Measurements from ENCODE around the gene GSK3B. TPM values are rescaled to one million over a fixed set of nuclear protein-coding genes. Genes with fewer than 3 reads are reported as not detected.

GSK3B gene
- total and polyA plus RNA-seq, 2 donors (not counting 1 experiment from before 2014, with no cell fraction given): 12.3 to 33.3 TPM

DNA sequence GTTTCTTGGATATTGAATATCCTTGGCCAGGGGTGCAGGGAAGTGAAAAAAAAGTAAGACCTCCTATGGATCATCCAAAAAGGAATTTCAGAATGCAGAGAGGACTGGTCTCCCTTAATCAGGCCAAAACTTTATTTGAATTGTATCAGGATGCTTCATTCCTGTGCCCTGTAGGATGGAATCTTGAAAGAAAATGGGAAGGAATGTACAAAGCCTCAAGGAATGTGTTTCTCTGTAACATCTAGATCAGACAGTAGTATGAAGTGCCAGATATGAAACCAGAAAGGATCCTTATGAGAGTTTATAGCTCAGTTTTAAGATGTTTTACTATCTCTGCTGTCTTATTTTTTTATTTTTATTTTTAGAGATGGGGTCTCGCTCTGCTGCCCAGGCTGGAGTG lies 6.5 kb upstream of the GSK3B start:
- Mint-ChIP-seq H3K4me1 (peaks cover 26% of the 10 kb centered on the region), H3K27ac (no peak overlapping the region), H3K27me3 (no peaks in the 10 kb centered on the region), H3K9me3 (ENCODE audit: insufficient read depth) (no peaks in the 10 kb centered on the region), H3K4me3 (no peak overlapping the region)
- Histone ChIP-seq H4K20me1 (ENCODE audit: control insufficient read depth, insufficient read depth, low read length, poor library complexity, severe bottlenecking) (no peaks in the 10 kb centered on the region), H3K27ac (ENCODE audit: low read length in 2 of 2) (no peak overlapping the region), H3K4me3 (ENCODE audit: control extremely low read depth in 1 of 5, extremely low read depth in 1 of 5, insufficient read depth in 1 of 5, low read depth in 2 of 5, low read length in 4 of 5) (no peak overlapping the region), H3K9ac (ENCODE audit: low read length) (no peak overlapping the region), H2AFZ (ENCODE audit: insufficient read depth, low read depth, low read length, poor library complexity, severe bottlenecking) (no peak overlapping the region), H3K27me3 (replicated peaks in 1 of 4; ENCODE audit: control extremely low read depth in 1 of 4, control insufficient read depth in 3 of 4, insufficient read depth in 4 of 4, low read length in 3 of 4) (no peaks in the 10 kb centered on the region), H3K4me2 (replicated peaks; ENCODE audit: low read depth, low read length, poor library complexity, severe bottlenecking) (no peak overlapping the region), H3K79me2 (ENCODE audit: control insufficient read depth, insufficient read depth, low read length) (peaks cover 40% of the 10 kb centered on the region), H3K9me3 (ENCODE audit: control extremely low read depth in 1 of 3, control insufficient read depth in 2 of 3, insufficient read depth in 1 of 3, low read length in 2 of 3) (no peaks in the 10 kb centered on the region), H3K36me3 (replicated peaks in 1 of 2; ENCODE audit: control extremely low read depth in 1 of 2, control insufficient read depth in 1 of 2, extremely low read depth in 1 of 2, insufficient read depth in 2 of 2, low read length in 1 of 2) (no peaks in the 10 kb centered on the region), H3K4me1 (ENCODE audit: control insufficient read depth in 2 of 2, insufficient read depth in 2 of 2, low read length in 2 of 2) (peaks cover 7 to 11% of the 10 kb centered on the region in 2 donors)
- no peak for TF ChIP-seq EZH2 (IDR thresholded peaks at IDR 0.05; ENCODE audit: borderline replicate concordance, insufficient read depth, low read depth, low read length, poor library complexity, severe bottlenecking)
- TF ChIP-seq, protein P1, sequence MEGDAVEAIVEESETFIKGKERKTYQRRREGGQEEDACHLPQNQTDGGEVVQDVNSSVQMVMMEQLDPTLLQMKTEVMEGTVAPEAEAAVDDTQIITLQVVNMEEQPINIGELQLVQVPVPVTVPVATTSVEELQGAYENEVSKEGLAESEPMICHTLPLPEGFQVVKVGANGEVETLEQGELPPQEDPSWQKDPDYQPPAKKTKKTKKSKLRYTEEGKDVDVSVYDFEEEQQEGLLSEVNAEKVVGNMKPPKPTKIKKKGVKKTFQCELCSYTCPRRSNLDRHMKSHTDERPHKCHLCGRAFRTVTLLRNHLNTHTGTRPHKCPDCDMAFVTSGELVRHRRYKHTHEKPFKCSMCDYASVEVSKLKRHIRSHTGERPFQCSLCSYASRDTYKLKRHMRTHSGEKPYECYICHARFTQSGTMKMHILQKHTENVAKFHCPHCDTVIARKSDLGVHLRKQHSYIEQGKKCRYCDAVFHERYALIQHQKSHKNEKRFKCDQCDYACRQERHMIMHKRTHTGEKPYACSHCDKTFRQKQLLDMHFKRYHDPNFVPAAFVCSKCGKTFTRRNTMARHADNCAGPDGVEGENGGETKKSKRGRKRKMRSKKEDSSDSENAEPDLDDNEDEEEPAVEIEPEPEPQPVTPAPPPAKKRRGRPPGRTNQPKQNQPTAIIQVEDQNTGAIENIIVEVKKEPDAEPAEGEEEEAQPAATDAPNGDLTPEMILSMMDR (IDR thresholded peaks at IDR 0.05): no peak
- WGBS (ENCODE audit: insufficient coverage): no CpG with 5 or more reads among the region's 1 CpG
- ATAC-seq (ENCODE audit: low read depth): no peak
- DNase-seq: no peak
- intact Hi-C loops (cut with micrococcal nuclease): no loop called here
- POLR2A ChIA-PET: no interaction called here
- CTCF ChIA-PET: no interaction called here

DNA sequence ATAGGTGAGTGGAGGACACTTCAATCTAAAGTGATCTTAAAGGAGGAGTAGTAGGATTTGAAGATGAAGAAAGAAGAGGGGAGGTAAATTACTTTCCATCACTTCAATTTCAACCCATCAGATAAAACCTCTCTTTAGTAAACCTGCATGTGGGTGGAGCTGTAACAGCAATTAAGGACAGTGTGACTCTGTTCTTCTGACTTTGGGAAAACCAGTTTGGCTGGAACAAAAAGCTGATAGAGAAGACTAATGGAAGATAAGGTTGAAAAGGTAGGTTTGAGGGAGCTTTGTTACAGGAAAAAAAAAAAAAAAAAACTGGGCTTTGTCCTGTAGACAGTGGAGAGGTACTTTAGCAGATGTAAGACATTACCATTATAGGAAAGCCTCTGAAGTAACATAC lies 4.5 kb upstream of the GSK3B start:
- Mint-ChIP-seq H3K27ac (no peak overlapping the region), H3K4me1 (peaks cover 27% of the 10 kb centered on the region), H3K27me3 (no peaks in the 10 kb centered on the region), H3K4me3 (no peak overlapping the region), H3K9me3 (ENCODE audit: insufficient read depth) (no peaks in the 10 kb centered on the region)
- no peaks in the 10 kb centered on the region for H3K36me3 ChIP-seq (replicated peaks in 1 of 2; ENCODE audit: control extremely low read depth in 1 of 2, control insufficient read depth in 1 of 2, extremely low read depth in 1 of 2, insufficient read depth in 2 of 2, low read length in 1 of 2)
- ATAC-seq (ENCODE audit: low read depth): no peak
- no peak overlapping the region for H3K4me2 ChIP-seq (replicated peaks; ENCODE audit: low read depth, low read length, poor library complexity, severe bottlenecking)
- TF ChIP-seq EZH2 (IDR thresholded peaks at IDR 0.05; ENCODE audit: borderline replicate concordance, insufficient read depth, low read depth, low read length, poor library complexity, severe bottlenecking): no peak
- TF ChIP-seq, protein P1 (IDR thresholded peaks at IDR 0.05): no peak
- H2AFZ ChIP-seq (ENCODE audit: insufficient read depth, low read depth, low read length, poor library complexity, severe bottlenecking): no peak overlapping the region
- no peaks in the 10 kb centered on the region for H4K20me1 ChIP-seq (ENCODE audit: control insufficient read depth, insufficient read depth, low read length, poor library complexity, severe bottlenecking)
- H3K27ac ChIP-seq (ENCODE audit: low read length in 2 of 2): no peak overlapping the region
- no peaks in the 10 kb centered on the region for H3K27me3 ChIP-seq (replicated peaks in 1 of 4; ENCODE audit: control extremely low read depth in 1 of 4, control insufficient read depth in 3 of 4, insufficient read depth in 4 of 4, low read length in 3 of 4)
- intact Hi-C loops (cut with micrococcal nuclease): loop anchor here (10.0 kb wide), 3 partner anchors 544 to 1446 kb away; partner anchors contain the start of genes ARHGAP31, CD80 and POLQ
- H3K9me3 ChIP-seq (ENCODE audit: control extremely low read depth in 1 of 3, control insufficient read depth in 2 of 3, insufficient read depth in 1 of 3, low read length in 2 of 3): peaks cover 0 to 4% (median 0%) of the 10 kb centered on the region in 3 donors
- peaks cover 7 to 12% of the 10 kb centered on the region in 2 donors for H3K4me1 ChIP-seq (ENCODE audit: control insufficient read depth in 2 of 2, insufficient read depth in 2 of 2, low read length in 2 of 2)
- no peak overlapping the region for H3K4me3 ChIP-seq (ENCODE audit: control extremely low read depth in 1 of 5, extremely low read depth in 1 of 5, insufficient read depth in 1 of 5, low read depth in 2 of 5, low read length in 4 of 5)
- ChIA-PET CTCF (interaction anchor here (0.7 kb wide), 1 partner anchor 207 kb away, joined by 3 read pairs; no protein-coding TSS in a partner anchor), POLR2A (no interaction called here)
- peaks cover 41% of the 10 kb centered on the region for H3K79me2 ChIP-seq (ENCODE audit: control insufficient read depth, insufficient read depth, low read length)
- H3K9ac ChIP-seq (ENCODE audit: low read length): no peak overlapping the region
- no peak for DNase-seq

Measured in B cell (primary cell).